Measurements from ENCODE around the gene PROCA1.
"Not testable (repeated sequence)": the region's sequence is repeated elsewhere in the genome, so short reads cannot be mapped to it uniquely, and the experiment has no call there.

Gene PROCA1

DNA sequence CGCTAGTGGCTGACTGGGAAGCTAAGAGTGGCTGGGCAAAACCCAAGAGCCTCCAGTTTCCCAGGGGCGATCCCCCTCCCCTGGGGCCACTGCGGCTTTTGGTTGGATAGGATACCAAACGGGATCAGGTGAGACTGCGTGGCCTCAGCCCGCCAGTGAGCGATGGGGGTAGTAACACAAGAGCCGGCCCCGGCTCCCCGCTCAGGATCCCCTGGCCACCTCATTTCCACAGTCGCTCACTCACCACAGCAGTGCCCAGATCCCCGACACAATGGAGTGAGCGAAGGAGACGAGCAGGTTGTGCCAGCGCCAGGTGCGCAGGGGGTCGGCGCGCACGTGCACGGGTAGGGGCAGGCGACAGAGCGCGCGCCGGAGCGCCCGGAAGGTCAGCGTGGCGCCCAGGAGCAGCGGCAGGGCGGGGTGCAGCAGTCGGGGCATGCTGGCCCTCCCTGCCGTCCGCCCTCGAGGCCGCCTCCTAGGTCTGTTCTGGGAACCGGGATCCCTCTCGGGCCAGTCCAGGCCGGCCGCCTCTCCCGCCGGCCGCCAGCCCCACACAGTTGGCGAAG lies 14.1 kb upstream of the PROCA1 start:
- no peak for DNase-seq (ENCODE audit: low spot score)

- no peak for DNase-seq (ENCODE audit: low spot score)
Observed at GRCh38 chr17:28725166-28725659, 13.5 kb upstream of the PROCA1 start.

GRCh38 chr17:28724500-28725165 lies 12.9 kb upstream of the PROCA1 start:
- no peak for DNase-seq (ENCODE audit: low spot score)

GRCh38 chr17:28723836-28724499 lies 12.3 kb upstream of the PROCA1 start:
- not testable (repeated sequence) for DNase-seq (ENCODE audit: low spot score)

GRCh38 chr17:28723159-28723835 lies 11.6 kb upstream of the PROCA1 start:
- DNase-seq (ENCODE audit: low spot score) = no peak

DNA sequence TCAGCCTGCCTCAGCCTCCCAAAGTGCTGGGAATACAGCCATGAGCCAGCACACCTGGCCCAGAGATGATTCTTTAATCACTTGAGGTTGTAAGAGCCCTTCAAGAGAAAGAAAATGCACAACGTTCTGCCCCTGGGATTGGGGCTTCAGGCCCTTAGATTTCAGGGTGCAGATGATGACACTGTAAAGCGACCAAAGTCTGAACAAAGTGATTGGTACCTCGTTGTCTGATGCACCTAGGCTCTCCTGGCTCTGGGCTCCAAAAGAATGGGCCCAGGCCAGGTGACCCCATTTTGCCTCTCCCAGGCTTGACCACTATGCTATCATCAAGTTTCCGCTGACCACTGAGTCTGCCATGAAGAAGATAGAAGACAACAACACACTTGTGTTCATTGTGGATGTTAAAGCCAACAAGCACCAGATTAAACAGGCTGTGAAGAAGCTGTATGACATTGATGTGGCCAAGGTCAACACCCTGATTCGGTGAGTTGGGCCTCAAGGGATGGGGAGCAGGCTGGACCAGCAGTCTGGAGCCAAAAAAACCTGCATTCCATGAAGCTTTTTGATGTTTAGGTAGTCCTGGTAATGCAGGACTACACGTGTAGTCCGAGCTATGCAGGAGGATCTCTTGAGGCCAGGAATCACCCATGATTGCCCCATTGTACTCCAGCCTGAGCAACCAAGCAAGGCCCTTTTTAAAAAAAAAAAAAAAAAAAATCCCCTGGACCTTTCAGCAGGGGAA lies 10.9 kb upstream of the PROCA1 start:
- DNase-seq (ENCODE audit: low spot score) = no peak

- DNase-seq (ENCODE audit: low spot score) = not testable (repeated sequence)
Observed at GRCh38 chr17:28720997-28721329, 9.3 kb upstream of the PROCA1 start.

DNA sequence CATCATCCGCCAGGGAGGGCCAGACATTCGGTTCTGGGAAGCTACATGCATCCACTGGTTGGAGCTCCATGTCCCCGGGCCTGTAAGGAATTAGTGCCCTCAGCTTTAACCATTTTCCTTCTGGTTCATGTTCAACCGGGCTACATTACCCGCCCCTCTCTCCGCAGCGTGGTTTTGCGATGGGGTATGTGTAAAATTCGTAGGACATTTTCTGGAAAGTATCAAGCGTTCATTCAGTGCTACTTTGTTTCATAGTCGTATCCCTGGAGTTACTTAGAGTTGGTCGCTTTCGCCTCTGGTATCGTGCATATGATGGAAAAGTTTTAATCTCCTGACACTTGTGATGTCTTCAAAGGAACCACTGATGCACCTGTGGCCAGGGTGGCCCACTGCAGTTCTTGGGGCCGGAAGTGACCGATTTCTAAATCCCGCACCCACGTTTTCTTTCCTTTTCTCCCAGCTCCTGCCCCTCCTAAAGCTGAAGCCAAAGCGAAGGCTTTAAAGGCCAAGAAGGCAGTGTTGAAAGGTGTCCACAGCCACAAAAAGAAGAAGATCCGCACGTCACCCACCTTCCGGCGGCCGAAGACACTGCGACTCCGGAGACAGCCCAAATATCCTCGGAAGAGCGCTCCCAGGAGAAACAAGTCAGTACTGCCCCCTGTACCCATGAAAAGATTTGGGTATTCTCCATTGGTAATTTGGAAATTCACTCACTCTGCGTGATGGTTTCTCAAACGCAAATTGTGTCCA lies 8.7 kb upstream of the PROCA1 start:
- no peak for DNase-seq (ENCODE audit: low spot score)

DNA sequence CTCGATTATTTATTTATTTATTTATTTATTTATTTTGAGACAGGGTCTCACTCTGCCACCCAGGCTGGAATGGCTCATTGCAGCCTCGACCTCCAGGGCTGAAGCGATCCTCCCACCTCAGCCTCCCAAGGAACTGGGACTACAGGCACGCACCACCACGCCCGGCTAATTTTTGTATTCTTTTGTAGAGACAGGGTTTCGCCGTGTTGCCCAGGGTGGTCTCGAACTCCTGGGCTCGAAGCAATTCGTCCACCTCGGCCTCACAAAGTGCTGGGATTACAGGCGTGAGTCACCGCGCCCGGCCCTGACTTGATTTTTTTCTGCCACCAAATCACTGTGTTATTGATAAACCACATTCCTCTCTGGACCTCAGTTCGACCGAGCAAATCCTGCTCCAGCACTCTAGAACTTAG lies 7.3 kb upstream of the PROCA1 start:
- no peak for DNase-seq (ENCODE audit: low spot score)

DNA sequence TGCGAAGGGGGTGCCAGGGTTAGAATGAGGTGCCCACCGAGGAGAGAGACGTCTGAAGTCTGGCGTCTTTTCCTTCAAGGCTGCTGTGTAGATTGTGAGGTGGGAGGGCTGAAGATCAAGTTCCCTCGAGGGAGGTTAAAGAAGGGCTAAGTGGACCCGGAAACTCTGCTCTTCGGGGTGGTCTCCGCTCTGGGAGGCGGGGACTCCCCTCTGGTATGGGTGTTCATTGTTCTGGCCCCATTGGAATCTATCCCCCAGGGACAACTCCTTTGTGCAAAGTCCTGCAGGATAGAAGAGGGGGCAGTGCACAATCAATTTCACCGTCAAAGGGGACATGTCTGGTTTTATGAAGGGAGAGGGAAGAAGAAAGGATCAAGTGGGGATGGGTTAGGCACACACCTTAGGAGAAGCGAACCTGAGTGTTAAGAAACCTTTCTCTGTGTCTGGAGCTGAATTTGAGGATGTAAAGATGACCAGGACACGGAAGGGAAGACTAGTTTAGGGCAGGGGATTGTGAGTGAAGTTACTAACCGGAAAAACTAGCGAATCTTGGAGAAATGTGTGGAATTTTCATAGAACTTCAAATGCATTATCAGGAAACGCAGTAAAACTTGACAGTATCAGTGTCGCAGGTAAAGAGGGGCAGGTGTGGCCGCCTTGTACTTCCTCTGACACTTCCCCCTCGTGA lies 6.8 kb upstream of the PROCA1 start:
- DNase-seq (ENCODE audit: low spot score) = no peak

DNA sequence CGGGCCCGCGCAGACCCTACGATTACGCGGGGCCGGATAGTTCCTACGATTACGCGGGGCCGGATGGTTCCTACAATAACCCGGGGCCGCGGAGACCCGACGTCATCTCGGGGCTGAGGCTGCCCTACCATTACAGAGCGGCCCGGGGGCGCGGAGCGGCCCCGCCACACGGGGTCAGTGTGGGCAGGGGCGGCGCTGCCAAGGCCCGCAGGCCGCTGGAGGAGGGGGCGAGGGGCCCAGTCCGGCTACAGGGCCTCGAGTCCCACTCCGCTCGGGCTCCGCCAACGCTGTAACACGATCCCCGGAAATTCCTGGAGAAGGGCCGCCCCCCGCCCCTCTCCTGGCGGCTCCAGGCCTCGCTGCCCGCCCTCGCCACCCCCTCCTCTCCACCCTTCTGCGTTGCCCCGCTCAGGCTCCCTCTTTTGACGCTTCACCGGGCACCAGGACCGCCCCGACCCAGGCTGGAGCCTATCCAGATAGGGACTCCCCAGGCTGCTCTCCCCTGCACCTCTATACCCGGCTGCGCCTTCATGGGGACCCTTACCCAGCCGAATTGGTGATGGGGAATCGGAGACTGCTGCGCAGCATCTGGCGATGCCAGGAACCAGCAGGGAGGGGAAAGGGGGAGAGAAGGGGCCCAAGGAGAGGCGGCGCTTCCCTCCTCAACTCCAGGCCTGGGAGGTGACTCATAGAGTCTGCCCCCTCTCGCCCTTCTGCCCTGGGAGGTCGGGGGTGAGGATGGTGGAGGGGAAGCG lies 6.1 kb upstream of the PROCA1 start, which contains the start of gene RAB34:
TSS of gene RAB34 (minus strand) at position 291 of the 755 bp plus-strand sequence. CDS start 602 bp downstream, outside the sequence.
- peak; percentile 88 for DNase-seq (ENCODE audit: low spot score)

GRCh38 chr17:28716740-28717577 lies 5.3 kb upstream of the PROCA1 start:
- peak; percentile 58 for DNase-seq (ENCODE audit: low spot score)

- DNase-seq (ENCODE audit: low spot score) = no peak
Observed at GRCh38 chr17:28715217-28715616, 3.5 kb upstream of the PROCA1 start.

GRCh38 chr17:28714281-28714680 lies 2.6 kb upstream of the PROCA1 start:
- no peak for DNase-seq (ENCODE audit: low spot score)

GRCh38 chr17:28712705-28713415 lies 1.2 kb upstream of the PROCA1 start:
- no peak for DNase-seq (ENCODE audit: low spot score)

- DNase-seq (ENCODE audit: low spot score) = no peak
Observed at GRCh38 chr17:28712032-28712704, 480 bp upstream of the PROCA1 start.

- peak; percentile 96 for DNase-seq (ENCODE audit: low spot score)
Observed at GRCh38 chr17:28710861-28711722, 596 bp downstream of the PROCA1 start.

All from GM03348 (cell line).